Tibial nerve (tissue), 3 donors: ENCODE data around the gene ANGEL2.

Experiments used
- POLR2A ChIP-seq, 2 donors: fragments of 450-650 bp; IDR thresholded peaks; one replicate each; pipeline ENCODE4 v1.6.1; 2017; ENCODE audit warnings: antibody characterized with exemption in 2 of 2, mild to moderate bottlenecking in 2 of 2, moderate library complexity in 2 of 2
- TF ChIP-seq, protein P1 (sequence below), 5 experiments: fragments of 200-600 bp in 3 of 5; fragments of 450-650 bp in 2 of 5; sonication (generic) in 3 of 5; IDR thresholded peaks; one replicate each; pipeline ENCODE4 v1.5.1; 2016 to 2019; ENCODE audit warnings: antibody characterized with exemption in 5 of 5, mild to moderate bottlenecking in 3 of 5, moderate library complexity in 2 of 5

- TF ChIP-seq POLR2A (IDR thresholded peaks at IDR 0.05): no peak
- TF ChIP-seq, protein P1, sequence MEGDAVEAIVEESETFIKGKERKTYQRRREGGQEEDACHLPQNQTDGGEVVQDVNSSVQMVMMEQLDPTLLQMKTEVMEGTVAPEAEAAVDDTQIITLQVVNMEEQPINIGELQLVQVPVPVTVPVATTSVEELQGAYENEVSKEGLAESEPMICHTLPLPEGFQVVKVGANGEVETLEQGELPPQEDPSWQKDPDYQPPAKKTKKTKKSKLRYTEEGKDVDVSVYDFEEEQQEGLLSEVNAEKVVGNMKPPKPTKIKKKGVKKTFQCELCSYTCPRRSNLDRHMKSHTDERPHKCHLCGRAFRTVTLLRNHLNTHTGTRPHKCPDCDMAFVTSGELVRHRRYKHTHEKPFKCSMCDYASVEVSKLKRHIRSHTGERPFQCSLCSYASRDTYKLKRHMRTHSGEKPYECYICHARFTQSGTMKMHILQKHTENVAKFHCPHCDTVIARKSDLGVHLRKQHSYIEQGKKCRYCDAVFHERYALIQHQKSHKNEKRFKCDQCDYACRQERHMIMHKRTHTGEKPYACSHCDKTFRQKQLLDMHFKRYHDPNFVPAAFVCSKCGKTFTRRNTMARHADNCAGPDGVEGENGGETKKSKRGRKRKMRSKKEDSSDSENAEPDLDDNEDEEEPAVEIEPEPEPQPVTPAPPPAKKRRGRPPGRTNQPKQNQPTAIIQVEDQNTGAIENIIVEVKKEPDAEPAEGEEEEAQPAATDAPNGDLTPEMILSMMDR (IDR thresholded peaks at IDR 0.05): no peak
Measured at GRCh38 chr1:212945463-212946160, 70.1 kb downstream of the ANGEL2 start.
